Keratinocyte (primary cell): Measurements from ENCODE around the gene NRIP2.

Experiments
- EZH2 ChIP-seq: IDR thresholded peaks from one replicate; pipeline ENCODE4 v1.6.1; 2012; ENCODE audit warnings: inconsistent platforms, mild to moderate bottlenecking, low read length, moderate library complexity
- TF ChIP-seq, protein P1 (sequence below), 3 experiments: IDR thresholded peaks in 1 of 3; conservative IDR thresholded peaks in 1 of 3; optimal IDR thresholded peaks in 1 of 3; 2 replicates in 2 of 3; 3 replicates in 1 of 3; pipeline versions ENCODE3 to v1.5.1; 2011; ENCODE audit warnings: low read length in 3 of 3, mild to moderate bottlenecking in 3 of 3, moderate library complexity in 2 of 3, control low read depth in 1 of 3, inconsistent platforms in 1 of 3; ENCODE audit not compliant: insufficient read depth in 2 of 3; ENCODE audit errors: extremely low read depth in 1 of 3

DNA sequence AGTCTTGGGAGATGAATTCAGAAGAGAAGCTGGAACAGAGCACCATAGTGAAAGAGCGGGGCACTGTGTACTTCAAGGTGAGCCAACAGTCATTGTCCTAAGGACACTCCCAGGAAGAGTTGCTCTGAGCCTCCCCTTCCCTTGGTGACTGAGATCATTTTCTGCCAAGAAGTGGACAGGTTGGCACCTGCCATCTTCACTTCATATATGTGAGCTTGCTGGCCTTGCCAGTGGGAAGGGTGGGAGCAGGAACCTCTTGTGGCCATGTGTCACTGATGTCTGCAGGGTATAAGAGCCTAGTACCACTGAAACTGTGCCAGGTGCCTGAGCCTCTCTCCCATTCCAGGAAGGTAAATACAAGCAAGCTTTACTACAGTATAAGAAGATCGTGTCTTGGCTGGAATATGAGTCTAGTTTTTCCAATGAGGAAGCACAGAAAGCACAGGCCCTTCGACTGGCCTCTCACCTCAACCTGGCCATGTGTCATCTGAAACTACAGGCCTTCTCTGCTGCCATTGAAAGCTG is 34.7 kb downstream of the NRIP2 start:
- TF ChIP-seq, protein P1, sequence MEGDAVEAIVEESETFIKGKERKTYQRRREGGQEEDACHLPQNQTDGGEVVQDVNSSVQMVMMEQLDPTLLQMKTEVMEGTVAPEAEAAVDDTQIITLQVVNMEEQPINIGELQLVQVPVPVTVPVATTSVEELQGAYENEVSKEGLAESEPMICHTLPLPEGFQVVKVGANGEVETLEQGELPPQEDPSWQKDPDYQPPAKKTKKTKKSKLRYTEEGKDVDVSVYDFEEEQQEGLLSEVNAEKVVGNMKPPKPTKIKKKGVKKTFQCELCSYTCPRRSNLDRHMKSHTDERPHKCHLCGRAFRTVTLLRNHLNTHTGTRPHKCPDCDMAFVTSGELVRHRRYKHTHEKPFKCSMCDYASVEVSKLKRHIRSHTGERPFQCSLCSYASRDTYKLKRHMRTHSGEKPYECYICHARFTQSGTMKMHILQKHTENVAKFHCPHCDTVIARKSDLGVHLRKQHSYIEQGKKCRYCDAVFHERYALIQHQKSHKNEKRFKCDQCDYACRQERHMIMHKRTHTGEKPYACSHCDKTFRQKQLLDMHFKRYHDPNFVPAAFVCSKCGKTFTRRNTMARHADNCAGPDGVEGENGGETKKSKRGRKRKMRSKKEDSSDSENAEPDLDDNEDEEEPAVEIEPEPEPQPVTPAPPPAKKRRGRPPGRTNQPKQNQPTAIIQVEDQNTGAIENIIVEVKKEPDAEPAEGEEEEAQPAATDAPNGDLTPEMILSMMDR (optimal IDR thresholded peaks at IDR 0.05 in 1 of 3, IDR thresholded peaks at IDR 0.05 in 1 of 3, conservative IDR thresholded peaks at IDR 0.05 in 1 of 3; ENCODE audit: extremely low read depth in 1 of 3, insufficient read depth in 2 of 3, low read length in 3 of 3): no peak
- no peak for TF ChIP-seq EZH2
